ENCODE results near the gene ICAM2.

Gene ICAM2

GRCh38 chr17:63955791-63956190 lies 64.6 kb downstream of the ICAM2 start:
- H3K9me3 Mint-ChIP-seq, result no peaks in the 10 kb centered on the region
- H3K27ac Mint-ChIP-seq, result no peak overlapping the region

GRCh38 chr17:63955232-63955631 lies 65.2 kb downstream of the ICAM2 start:
- H3K27ac Mint-ChIP-seq, result no peak overlapping the region
- no peak overlapping the region for H3K4me3 Mint-ChIP-seq
- intact Hi-C loops (cut with micrococcal nuclease), result no loop called here
- H3K36me3 Mint-ChIP-seq (ENCODE audit: low read depth), result no peaks in the 10 kb centered on the region
- H3K27me3 Mint-ChIP-seq, result peaks cover 11% of the 10 kb centered on the region
- H3K4me1 Mint-ChIP-seq (ENCODE audit: low read depth), result peaks cover 7% of the 10 kb centered on the region
- no peaks in the 10 kb centered on the region for H3K9me3 Mint-ChIP-seq

More at GRCh38 chr17:63955791-63956190, 64.6 kb downstream of the ICAM2 start:
- peaks cover 11% of the 10 kb centered on the region for H3K27me3 Mint-ChIP-seq
- H3K4me1 Mint-ChIP-seq (ENCODE audit: low read depth), result peaks cover 10% of the 10 kb centered on the region
- intact Hi-C loops (cut with micrococcal nuclease), result no loop called here
- no peak overlapping the region for H3K4me3 Mint-ChIP-seq
- no peaks in the 10 kb centered on the region for H3K36me3 Mint-ChIP-seq (ENCODE audit: low read depth)

- intact Hi-C loops (cut with micrococcal nuclease), result no loop called here
- Mint-ChIP-seq H3K27me3 (peaks cover 11% of the 10 kb centered on the region), H3K36me3 (ENCODE audit: low read depth) (no peaks in the 10 kb centered on the region), H3K27ac (no peak overlapping the region), H3K9me3 (no peaks in the 10 kb centered on the region), H3K4me3 (no peak overlapping the region), H3K4me1 (ENCODE audit: low read depth) (peaks cover 7% of the 10 kb centered on the region)
Observed at GRCh38 chr17:63954402-63955063, 65.9 kb downstream of the ICAM2 start.

Data from dendritic cell treated with granulocyte-macrophage colony-stimulating factor and Interleukin-4, amounts not matched to agents 40 ng/mL and 50 ng/mL, for 4 days (primary cell).